ENCODE measurements around the gene PARVB.

The PARVB gene

DNA sequence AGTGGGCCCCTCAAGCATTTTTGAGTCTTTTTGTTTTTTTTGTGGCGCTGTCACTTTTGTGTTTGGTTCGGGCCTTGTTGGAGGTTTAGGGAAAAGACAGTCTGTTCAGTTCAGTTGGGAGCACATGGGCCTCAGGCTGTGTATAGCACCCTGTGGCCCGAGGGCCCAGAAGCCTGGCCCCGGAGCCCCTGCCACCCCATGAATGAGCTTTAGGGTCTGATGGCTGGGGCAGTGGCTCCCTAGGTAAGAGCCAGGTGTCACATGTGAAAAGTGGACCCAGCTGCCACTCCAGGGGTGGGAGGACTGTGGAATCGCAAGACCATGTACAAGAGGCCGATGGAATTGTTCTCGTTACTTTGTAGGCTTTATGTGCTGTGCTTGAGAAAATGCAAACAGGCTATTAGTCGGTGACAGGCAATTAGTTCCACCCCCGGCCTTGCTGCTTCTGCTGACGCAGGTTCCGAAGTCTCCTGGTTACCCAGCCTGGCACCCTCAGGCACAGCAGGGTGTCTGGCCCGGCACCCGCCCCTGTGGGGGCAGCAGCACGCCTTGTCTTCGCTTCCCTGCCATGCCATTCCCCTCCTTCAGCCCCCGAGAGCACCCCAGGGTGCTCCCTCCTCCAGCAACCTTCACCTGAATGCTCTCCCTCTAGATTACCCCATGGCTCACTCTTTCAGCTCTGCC is 118.5 kb downstream of the PARVB start:
- no peak for FAIRE-seq

GRCh38 chr22:44143105-44143474 is 119.0 kb downstream of the PARVB start:
- no peak for FAIRE-seq

GRCh38 chr22:44143579-44143978 is 119.5 kb downstream of the PARVB start:
- no peak for FAIRE-seq

DNA sequence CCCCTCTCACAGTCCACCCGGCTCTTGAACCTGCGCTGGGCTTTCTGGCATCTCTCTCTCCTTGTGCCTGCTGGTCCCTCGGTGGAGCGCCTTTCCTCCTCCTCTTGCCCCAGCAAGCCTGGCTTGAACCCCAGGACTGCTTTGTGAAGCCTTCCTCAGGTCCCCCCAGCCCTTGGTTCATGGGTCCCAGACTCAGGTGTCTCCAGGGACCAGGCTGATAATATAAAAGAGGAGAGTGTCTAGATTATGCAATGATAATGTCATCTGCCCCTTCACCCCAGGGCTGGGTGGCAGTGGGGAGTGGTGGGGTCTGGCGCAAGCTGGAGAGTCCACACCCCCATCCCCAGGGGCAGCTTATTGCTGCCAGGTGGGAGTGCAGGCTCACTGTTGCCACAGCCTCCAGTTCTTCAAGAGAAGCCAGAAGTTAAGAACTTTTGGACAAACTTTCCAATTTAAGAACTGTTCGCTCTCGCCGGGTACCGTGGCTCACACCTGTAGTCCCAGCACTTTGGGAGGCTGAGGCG is 120.0 kb downstream of the PARVB start:
- FAIRE-seq = no peak

GRCh38 chr22:44145544-44145943 is 121.4 kb downstream of the PARVB start:
- FAIRE-seq = no peak

- FAIRE-seq = no peak
Observed at GRCh38 chr22:44146088-44146861, 122.2 kb downstream of the PARVB start.

DNA sequence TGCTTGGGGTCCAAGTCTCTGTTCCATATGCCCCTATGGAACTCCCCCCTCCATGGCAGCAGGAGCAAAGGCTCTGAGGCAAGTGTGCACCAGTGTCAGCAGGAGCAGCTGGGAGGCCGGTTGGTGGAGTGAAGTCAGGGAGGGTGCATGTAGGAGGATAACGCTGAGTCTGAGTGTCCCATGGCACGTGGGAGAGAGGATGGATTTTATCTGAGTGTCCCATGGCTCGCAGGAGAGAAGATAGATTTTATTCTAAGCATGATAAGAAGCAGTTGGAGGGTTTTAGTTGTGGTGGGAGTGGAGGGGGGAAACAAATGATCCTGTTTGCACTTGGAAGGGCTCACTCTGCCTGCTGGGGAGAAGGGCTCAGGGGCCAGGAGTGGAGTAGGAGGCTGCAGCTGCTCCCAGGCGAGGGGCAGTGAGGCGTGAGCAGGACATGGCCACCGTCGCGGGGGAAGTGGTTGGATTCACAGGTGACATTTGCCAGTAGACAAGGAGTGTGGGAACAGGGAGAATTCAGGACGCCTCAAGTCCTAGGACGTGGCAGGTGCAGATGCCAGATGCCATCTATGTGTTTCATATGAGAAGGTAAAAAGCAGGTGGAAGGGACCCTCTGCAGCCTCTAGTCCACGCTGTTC is 123.0 kb downstream of the PARVB start:
- FAIRE-seq = no peak

GRCh38 chr22:44147821-44148574 is 123.9 kb downstream of the PARVB start:
- no peak for FAIRE-seq

- no peak for FAIRE-seq
Observed at GRCh38 chr22:44151676-44152075, 127.6 kb downstream of the PARVB start.

GRCh38 chr22:44153710-44154109 is 129.6 kb downstream of the PARVB start:
- no peak for FAIRE-seq

DNA sequence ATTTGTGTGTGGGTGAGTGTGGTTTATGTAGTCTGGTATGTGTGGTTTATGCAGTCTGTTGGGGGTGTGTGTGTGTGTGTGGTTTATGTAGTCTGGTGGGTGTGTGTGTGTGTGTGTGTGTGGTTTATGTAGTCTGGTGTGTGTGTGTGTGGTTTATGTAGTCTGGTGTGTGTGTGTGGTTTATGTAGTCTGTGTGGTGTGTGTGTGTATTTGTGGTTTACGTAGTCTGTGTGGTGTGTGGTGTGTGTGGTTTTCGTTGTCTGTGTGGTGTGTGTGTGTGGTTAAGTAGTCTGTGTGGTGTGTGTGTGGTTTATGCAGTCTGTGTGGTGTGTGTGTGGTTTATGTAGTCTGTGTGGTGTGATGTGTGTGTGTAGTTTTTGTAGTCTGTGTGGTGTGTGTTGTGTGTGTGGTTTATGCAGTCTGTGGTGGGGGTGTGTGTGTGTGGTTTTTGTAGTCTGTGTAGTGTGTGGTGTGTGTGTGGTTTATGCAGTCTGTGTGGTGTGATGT is 130.4 kb downstream of the PARVB start:
- FAIRE-seq = no peak

GRCh38 chr22:44155115-44155514 is 131.0 kb downstream of the PARVB start:
- FAIRE-seq = no peak

DNA sequence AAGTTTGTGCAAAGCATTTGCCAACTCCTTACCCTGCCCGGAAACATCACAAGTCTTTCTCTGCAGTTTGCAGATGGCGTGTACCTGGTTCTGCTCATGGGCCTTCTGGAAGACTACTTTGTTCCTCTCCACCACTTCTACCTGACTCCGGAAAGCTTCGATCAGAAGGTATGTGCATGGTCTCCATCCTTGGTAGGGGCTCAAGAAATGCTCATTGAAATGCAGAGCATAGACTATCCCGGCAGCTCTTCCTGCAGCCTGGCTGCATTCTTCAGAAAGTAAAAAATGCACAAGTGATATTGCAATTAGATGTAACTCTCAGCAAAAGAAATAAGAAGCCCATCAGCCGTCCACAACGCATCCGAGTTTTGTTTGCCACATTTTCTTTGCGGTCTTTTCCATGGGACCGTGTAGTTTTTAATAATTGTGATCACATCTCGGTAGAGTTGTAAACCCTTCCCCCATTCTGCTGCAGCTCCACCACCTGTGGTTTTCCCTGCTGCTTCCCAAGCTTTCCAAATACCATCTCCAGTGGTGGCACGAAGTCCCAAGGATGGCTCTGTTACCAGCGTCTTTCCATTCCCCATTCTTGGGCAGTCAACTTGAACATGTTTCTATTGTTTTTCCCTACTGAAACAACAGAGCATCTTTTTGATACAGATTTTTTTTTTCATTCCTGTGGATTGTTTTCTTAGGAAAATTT is 134.0 kb downstream of the PARVB start:
- no peak for FAIRE-seq

- no peak for FAIRE-seq
Observed at GRCh38 chr22:44158816-44159215, 134.7 kb downstream of the PARVB start.

DNA sequence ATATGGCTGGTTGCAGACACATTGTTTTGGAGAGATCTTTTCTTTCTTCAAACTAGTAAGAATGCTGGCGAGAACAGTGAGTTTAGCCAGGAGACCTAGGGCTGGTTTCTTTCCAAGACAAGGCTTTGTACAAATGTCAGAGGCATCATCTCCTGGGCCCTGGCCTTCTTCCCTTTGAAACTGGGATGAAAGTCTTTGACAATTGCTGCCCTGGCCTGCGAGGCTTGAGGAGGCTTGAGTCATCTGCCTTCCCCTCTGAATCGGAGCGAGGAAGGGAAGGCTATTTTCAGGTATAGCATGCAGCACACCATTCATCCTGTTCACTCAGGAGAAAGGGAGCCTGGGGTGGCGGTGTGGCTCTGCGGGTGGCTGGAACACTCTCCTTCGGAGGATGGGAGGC is 135.1 kb downstream of the PARVB start:
- FAIRE-seq = no peak

DNA sequence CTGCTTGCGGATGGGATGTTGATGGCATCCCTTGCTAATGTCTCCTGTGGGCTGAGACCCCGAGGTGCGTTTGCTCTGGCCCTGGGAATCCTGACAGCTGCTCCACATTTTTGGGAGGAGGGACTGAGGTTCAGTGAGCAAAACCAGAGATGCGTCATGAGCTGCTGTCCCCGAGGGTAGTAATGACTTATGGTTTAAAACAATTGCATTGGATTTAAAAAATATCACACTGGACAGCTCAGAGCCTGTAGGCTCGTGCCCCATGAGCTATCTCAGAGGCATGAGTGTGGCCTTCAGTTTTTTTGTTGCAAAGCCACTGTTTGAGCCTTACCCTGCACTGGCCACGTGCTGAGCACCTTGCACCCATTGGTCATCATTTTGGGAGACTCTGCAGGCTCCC is 135.7 kb downstream of the PARVB start:
- no peak for FAIRE-seq

DNA sequence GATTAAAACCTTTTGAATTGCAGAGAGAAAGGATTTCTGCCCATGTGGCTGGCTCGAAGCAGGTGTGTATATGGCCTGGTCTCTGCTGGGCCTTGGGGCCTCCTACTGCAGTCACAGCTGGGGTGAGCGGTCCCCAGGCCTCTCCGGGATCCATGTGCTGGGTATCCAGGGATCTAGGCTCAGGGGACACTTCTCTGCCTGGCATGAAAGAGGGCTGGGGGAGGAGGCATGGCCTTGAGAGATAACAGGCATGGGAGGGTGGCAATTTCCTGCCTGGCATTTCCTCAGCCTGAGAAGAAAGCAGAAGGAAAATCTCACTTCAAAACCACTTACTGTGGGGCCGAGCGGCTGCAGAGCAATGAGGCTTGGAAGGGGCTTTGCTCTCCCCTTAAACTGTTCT is 136.3 kb downstream of the PARVB start:
- FAIRE-seq = no peak

- FAIRE-seq = no peak
Observed at GRCh38 chr22:44161673-44162072, 137.6 kb downstream of the PARVB start.

DNA sequence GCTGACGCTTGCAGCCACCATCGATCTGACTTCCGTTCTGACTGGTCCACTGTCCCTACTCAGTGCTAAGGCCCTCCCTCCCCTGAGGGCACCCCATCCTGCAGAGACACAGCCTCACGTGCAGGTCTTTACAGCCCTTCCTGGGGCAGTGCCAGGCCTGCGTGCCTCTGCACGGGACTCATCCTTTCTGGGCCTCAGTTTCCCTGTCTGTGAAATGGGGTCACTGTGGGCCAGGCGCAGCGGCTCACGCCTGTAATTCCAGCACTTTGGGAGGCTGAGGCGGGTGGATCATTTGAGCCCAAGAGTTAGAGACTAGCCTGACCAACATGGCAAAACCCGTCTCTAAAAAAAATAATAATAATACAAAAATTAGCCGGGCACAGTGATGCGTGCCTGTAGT is 138.9 kb downstream of the PARVB start:
- FAIRE-seq = no peak

GRCh38 chr22:44163536-44163935 is 139.4 kb downstream of the PARVB start:
- no peak for FAIRE-seq

DNA sequence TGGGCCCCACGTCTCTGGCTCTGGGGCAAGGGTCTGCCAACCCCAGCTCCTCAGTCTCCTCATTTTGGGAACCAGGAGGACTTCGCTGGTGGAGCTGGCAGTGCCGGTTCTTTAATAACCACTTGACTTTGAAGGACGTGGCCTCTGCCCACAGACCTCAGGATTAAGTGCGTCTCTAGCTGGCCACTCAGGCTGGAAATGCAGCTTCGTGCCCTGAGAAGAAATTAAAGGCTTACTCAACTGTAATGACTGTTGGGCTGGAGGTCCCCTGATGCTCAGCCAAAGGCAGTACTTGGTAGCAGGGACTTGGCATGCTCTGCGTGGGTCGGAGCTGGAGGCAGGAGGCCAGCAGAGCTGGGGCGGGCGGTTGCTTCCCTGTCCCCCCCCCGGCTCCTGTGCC is 139.9 kb downstream of the PARVB start:
- FAIRE-seq = no peak

GRCh38 chr22:44165286-44165874 is 141.3 kb downstream of the PARVB start:
- FAIRE-seq = no peak

Data from colon (tissue), 2 donors.